Kidney tubule cell (primary cell): ENCODE data around the gene TRIM15.

ENCODE experiments used
- DNase-seq: peaks from one replicate; pipeline ENCODE4 v3.0.0-alpha.2; 2018; ENCODE audit warnings: low spot score

Gene TRIM15

GRCh38 chr6:30145818-30146217 lies 17.5 kb upstream of the TRIM15 start:
- DNase-seq = no peak

DNA sequence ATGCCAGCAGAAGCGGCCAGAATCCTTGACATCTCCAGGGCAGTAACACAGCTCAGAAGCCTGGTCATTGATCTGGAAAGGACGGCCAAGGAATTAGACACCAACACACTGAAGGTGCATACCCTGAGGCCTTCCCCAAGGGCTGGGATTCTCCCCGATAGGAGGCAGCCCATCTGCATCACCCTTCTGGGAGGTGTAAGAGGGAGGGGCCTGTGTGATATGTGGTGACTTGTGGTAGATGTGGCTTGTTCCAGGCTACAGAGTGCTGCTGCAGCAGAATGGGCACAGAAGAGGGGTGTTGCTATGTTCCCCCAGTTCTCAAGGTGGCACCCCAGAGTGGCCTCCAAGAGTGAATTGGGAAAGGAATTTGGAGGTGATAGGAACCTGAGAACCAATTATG lies 16.2 kb upstream of the TRIM15 start:
- DNase-seq = no peak

DNA sequence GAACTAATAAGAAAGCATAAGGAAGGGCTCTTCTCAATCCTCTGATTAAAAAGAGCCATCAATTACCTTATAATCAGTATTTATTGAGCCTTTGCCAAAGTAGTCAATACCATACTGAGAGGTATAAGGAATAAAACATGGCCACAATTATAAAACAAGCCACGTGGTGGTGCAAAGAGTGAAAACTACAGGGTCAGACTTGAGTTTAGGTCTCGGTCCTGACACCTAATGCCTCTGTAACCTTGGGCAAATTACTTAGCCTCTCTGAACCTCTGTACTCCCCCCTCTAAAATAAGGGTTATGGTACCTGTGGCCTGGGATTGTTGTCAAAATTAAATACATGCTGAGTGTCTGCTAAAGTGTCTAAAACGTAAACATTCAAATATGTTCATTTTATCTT lies 14.1 kb upstream of the TRIM15 start:
- DNase-seq = no peak

GRCh38 chr6:30149858-30150550 lies 13.3 kb upstream of the TRIM15 start:
- peak; percentile 57 for DNase-seq

GRCh38 chr6:30150671-30151395 lies 12.5 kb upstream of the TRIM15 start:
- DNase-seq = peak; percentile 85

DNA sequence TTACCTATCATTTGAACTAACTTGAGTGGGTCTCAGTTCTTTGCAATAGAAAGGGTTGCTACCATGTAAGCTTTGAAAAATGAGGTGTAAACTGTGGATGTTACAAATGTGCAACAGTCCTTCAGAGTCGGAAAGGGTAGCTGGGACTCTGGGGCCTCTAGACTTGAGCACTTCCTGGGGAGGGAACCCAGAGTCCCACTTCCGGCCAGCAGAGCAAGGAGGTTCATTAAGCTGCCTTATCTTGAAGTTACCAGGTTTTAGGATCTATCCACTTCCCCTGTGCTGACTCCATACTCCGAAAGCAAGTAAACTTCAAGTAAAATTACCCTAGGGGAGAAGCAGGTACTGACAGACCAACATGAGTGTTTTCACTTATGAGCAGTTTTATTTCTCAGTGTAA lies 11.8 kb upstream of the TRIM15 start:
- no peak for DNase-seq

- DNase-seq = peak; percentile 26
These were observed 11.2 kb upstream of the TRIM15 start for GRCh38 chr6:30152016-30152673.

- DNase-seq = no peak
These were observed 10.3 kb upstream of the TRIM15 start for GRCh38 chr6:30152910-30153610.

DNA sequence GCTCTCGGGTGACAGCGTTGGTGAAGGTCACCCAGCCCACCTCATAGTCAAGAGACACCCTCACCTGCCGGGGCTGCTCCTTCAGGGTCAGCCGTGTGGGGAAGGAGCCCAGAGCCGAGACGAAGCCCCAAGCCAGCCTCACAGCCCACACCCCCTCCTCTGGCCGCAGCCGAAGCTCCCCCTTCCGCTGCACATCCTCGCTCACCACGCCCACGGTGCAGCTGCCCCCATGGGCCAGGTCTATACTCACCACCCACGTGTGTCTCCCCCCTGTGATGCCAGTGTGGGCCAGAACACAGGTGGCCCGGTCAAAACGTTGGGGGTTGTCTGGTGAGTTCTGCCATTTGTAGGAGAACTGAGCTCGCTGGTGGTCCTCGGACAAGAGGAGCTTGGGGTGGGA lies 9.3 kb upstream of the TRIM15 start:
- no peak for DNase-seq

DNA sequence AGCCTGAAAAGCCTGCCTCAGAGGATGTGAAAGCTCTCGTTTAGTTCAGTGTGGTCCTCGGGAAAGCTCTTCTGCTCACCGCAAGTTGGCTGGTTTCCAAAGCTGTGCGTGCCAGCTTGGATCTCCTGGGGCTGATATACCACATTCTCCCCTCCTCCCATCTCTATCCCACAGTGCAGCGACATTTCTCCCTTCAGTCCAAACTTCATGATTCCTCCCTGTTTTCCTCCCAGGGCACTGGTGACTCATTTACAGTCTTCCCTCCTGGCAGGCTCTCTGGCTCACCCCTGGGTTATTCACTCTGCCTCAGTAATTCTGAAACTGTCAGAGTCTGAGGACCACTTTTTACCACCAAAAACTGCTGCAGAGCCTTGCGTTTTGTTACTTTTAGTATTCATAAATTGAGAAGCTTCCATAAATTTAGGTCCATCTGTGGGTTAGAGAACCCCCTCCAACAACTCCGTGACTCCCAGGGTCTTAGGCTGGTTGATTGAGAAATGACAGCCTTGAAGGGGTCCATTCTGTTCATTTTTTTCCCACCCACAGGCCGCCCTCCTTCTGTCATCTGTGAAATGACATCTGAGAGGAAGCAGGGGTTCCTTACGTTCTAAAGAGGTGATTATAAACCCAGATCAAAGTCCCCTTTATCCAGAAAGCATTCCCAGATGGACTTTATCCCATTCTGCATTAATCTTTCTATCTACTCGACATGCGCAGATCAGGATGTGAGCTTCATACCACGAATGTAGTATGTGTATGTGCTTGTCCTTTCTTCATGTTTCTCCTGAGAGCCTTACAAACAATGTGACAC lies 8.4 kb upstream of the TRIM15 start:
- DNase-seq = peak; percentile 93

GRCh38 chr6:30155520-30156261 lies 7.7 kb upstream of the TRIM15 start:
- DNase-seq = no peak

DNA sequence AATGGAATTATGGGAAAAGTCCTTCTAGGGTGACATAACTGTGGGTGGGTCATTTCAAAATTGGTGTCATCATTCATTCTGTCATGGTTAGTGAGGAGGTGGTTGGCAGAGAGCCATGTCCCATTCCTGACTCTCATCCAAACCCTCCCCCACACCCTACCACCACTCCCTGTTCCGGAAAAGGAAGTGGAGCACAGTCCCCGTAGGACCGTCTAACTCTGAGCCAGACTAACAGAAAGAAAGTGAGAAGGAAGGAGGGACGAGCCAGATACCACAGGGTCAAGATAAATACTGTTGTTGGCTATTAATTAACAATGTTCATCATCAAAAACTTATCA lies 7.1 kb upstream of the TRIM15 start:
- DNase-seq = peak; percentile 94

DNA sequence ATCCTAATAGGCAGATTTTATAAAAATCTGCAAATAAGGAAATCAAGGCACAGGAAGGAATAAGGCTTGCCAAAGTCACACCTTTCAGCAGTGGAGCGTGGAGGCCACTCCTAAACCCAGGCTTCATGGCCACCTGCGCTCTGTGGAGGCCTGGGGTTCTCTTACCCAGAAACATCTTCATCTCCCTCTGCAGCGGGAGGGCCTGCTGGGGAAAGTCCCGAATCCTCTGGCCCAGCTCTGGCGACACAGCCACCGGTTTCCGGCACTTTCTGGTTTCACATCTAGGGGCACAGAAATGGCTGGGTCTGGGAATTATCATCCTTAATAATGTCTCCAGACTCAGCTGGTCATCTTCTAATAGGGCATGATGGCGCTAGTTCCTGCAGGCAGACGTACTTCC lies 6.6 kb upstream of the TRIM15 start:
- peak; percentile 7 for DNase-seq

GRCh38 chr6:30157581-30157980 lies 5.8 kb upstream of the TRIM15 start:
- DNase-seq = no peak

GRCh38 chr6:30157999-30158398 lies 5.3 kb upstream of the TRIM15 start:
- DNase-seq = no peak

GRCh38 chr6:30158475-30159040 lies 4.8 kb upstream of the TRIM15 start:
- DNase-seq = no peak

GRCh38 chr6:30160008-30160784 lies 3.1 kb upstream of the TRIM15 start:
- DNase-seq = no peak

DNA sequence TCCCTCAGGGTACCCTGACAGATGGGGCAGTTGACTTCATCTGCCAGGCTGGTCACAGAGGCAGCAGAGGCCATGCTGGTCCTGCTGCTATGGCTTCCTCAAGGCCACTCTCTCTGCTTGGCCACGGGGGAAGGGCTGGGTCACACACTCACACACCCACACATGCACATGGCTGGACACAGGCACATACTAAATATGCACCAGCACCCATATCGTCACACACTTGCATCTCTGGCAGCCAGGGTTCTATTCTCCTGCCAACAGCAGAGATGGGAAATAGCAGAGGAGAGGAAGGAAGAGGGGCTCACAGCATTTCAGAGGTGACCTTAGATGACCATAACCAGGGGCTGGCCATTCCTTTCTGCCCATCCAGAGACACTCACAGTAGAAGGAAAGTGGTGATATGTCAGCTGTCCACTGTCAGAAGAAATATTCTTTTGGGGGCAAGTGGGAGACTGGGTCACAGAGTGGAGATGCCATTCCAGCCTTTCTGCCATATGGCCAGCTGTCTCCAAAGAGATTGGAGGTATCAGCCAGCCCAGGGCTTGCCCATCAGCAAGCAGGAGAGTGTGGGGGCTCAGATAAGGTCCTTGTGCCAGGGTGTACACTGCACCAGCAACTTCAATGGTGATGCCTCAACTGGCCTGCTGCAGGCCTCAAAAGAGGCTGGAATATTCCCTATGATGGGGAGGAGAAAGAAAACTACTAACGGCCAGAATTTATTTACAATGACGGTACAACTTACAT lies 2.4 kb upstream of the TRIM15 start, which contains the start of gene TRIM10:
TRIM10 (minus strand) TSS at position 427 of the 747 bp plus-strand sequence; CDS start at position 74, 353 bp downstream.
- DNase-seq = no peak
